Inflammatory macrophage treated with lipopolysaccharide for 1 hour (primary cell): ENCODE measurements around the gene ZNF234.
"Not testable (repeated sequence)": the region's sequence is repeated elsewhere in the genome, so short reads cannot be mapped to it uniquely, and the experiment has no call there.

Experiments used
- DNase-seq, 2 donors: peaks; one replicate each; pipeline ENCODE4 v3.0.0-alpha.2; 2020 to 2022

Gene ZNF234

GRCh38 chr19:44141191-44142058, at the start of gene ZNF234:
TSS of gene ZNF234 (plus strand) at chr19:44141554. CDS start at chr19:44144633, 3,079 bp downstream.
- peak; percentile 83 to 86 for DNase-seq

GRCh38 chr19:44092108-44092507, 49.2 kb upstream of the ZNF234 start:
- DNase-seq: no peak

- DNase-seq: peak; percentile 90 to 95
These were observed 47.2 kb upstream of the ZNF234 start, which contains the start of gene ZNF224 for GRCh38 chr19:44093931-44094765. TSS of gene ZNF224 (plus strand) at chr19:44094361. CDS start at chr19:44097874, 3,513 bp downstream.

GRCh38 chr19:44107751-44108150, 33.6 kb upstream of the ZNF234 start:
- no peak for DNase-seq

DNA sequence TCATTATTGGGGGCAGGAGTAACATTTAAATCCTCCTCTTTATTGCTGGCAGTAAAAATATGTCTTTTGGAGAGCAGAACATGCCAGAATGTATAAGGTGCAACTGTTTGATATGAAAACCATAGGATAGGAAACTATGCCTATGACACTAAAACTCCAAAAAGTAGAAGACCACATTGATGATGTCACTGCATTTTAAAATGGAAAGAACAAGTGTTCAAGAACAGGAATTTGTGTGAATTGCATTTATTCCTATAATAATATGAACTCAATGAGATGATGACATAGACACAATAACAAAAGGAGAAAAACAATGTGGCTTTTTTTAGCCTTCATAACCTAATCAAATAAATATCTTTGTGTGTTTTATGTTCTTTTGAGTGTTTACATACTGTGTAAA, 31.9 kb upstream of the ZNF234 start:
- DNase-seq: no peak

DNA sequence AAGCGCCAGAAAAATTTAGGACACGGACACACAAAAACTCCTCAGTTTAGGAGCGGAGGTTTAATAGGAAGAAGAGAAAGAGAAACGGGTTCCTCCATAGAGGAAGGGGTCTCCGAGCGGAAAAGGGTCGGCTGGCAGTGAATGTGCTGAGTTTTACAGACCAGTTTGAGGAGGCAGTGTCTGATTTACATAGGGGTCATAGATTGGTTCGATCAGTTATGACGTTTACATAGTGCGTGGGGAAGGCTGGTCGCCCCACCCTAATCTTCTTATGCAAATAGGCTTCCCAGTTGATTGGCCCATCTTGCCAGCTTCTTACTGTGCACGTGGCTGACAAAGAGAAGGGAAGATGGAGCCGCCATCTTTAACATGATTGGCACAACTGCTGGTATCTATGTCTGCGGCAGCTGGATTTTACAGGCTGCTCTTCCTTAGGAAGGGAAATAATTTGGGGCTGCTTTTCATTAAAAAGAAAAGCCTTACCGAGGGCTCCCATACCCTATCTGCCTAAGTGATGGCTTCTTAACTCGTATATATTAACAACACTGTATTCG, 29.4 kb upstream of the ZNF234 start:
- peak; percentile 35 to 52 for DNase-seq

DNA sequence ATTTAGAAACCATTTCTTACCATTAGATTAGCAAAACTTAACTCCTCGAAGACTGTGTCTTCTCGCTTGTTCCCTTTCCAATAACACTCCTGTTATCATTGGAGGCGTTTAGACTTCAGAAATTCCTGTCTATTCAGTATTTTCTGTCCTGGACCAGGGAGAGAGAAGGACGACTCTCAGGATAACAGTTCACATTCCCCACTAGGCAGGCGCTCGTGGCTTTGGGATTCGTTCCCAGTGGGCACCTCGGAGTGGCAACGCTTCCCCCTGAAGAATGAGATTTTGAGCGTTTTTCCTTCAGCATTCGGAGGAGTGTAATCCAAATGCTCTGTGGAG, 28.6 kb upstream of the ZNF234 start:
- DNase-seq: peak in 1 of 2 donors; percentile 3

- DNase-seq: peak; percentile 97 to 98
These were observed 28.1 kb upstream of the ZNF234 start, which contains the start of gene ZNF225 for GRCh38 chr19:44113138-44113783. TSS of gene ZNF225 (plus strand) at chr19:44113399. CDS start at chr19:44115828, 2,429 bp downstream.

- DNase-seq: no peak
These were observed 27.5 kb upstream of the ZNF234 start for GRCh38 chr19:44113784-44114390.

DNA sequence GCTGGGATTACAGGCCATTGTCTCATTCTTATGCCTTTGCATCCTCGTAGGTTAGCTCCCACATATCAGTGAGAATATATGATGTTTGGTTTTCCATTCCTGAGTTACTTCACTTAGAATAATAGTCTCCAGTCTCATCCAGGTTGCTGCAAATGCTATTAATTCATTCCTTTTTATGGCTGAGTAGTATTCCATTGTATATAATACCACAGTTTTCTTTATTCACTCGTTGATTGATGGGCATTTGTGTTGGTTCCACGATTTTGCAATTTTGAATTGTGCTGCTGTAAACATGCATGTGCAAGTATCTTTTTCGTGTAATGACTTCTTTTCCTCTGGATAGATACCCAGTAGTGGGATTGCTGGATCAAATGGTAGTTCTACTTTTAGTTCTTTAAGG, 20.2 kb upstream of the ZNF234 start:
- DNase-seq: not testable (repeated sequence)

- no peak for DNase-seq
These were observed 9.4 kb upstream of the ZNF234 start for GRCh38 chr19:44131955-44132354.

- DNase-seq: peak; percentile 7 to 14
These were observed 692 bp downstream of the ZNF234 start for GRCh38 chr19:44142059-44142433.

DNA sequence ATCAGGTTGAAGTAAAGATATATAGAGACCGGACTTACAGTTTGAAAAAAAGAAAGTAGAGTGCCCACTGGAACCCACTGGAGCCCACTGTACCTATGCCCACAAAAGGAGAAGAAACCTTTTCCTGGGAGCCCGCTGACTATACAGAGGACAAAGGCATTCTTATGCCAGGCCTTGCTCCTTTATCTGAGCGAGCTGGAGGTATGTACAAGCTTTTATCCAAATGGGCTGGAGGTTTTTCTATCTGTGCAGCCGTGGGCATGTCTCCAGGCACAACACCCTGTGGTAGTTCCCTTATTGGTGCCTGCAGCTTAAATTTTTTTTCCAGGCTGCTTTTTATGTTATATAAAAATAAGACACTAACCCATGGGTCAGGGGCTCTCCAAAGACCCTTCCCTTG, 8.4 kb downstream of the ZNF234 start:
- DNase-seq: no peak

GRCh38 chr19:44151491-44151890, 10.1 kb downstream of the ZNF234 start:
- no peak for DNase-seq

- no peak for DNase-seq
These were observed 15.1 kb downstream of the ZNF234 start for GRCh38 chr19:44156475-44156874.

- no peak for DNase-seq
These were observed 22.4 kb downstream of the ZNF234 start for GRCh38 chr19:44163789-44164188.

DNA sequence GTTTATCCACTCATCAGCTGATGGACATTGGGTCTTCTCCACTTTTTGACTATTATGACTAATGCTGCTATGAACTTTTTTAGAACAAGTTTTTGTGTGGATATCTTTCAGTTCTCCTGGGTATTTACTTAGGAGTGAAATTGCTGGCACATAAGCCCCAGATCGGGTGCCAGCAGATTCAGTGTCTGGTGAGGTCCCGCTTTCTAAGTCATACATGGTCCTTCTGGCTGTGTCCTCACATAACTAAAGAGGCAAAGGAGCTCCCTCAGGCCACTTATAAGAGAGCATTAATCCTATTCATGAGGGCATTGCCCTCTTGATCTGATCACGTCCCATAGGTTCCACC, 22.9 kb downstream of the ZNF234 start:
- no peak for DNase-seq

- DNase-seq: peak; percentile 90 to 97
These were observed 23.5 kb downstream of the ZNF234 start, which contains the start of gene ZNF226 for GRCh38 chr19:44164673-44165512. TSS of gene ZNF226 (plus strand) at chr19:44165100. CDS start at chr19:44170081, 4,981 bp downstream.

DNA sequence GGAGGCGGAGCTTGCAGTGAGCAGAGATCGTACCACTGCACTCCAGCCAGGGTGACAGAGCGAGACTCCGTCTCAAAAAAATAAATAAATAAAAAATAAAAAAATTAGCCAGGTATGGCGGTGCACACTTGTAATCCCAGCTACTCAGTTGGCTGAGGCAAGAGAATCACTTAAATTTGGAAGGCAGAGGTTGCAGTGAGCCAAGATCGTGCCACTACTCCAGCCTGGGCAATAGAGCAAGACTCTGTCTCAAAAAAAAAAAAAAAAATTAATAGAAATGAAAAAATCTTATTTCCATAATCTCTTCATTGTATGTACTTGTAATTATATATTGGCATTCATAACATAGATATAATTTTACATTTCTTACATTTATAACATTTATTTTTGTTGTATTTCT, 29.3 kb downstream of the ZNF234 start:
- DNase-seq: not testable (repeated sequence)

DNA sequence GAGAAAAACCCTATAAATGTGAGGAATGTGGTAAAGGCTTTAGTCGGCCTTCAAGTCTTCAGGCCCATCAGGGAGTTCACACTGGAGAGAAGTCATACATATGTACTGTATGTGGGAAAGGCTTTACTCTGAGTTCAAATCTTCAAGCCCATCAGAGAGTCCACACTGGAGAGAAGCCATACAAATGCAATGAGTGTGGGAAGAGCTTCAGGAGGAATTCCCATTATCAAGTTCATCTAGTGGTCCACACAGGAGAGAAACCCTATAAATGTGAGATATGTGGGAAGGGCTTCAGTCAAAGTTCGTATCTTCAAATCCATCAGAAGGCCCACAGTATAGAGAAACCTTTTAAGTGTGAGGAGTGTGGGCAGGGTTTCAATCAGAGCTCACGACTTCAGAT, 35.2 kb downstream of the ZNF234 start:
- DNase-seq: no peak

GRCh38 chr19:44180968-44181367, 39.6 kb downstream of the ZNF234 start:
- no peak for DNase-seq
